Activated B cell treated with CpG ODN at 0.5 μM for 24 hours (primary cell): ENCODE results near the gene PFDN1. TPM values are rescaled to one million over a fixed set of nuclear protein-coding genes. Genes with fewer than 3 reads are reported as not detected.

Experiments
- ATAC-seq: fragments of 200-7000 bp; cut with Tn5 transposase; one replicate; pipeline ENCODE4 v1.10.0; 2021; ENCODE audit warnings: low read depth, mild to moderate bottlenecking, moderate library complexity
- CTCF ChIA-PET: fragments of 350-600 bp; sonication (Branson Sonifier 250); formaldehyde crosslinking; loops from one replicate; lab custom pipeline; 2021; ENCODE audit warnings: antibody characterized with exemption; lab: Charles Lee
- POLR2A ChIA-PET: fragments of 350-600 bp; sonication (Branson Sonifier 250); formaldehyde crosslinking; loops from one replicate; lab custom pipeline; 2021; ENCODE audit warnings: antibody characterized with exemption; lab: Charles Lee
- DNase-seq: peaks from one replicate; pipeline ENCODE4 v3.0.0; 2022
- H3K27ac Mint-ChIP-seq: one replicate; pipeline ENCODE4 v1.8.0; 2020; ENCODE audit warnings: mixed read lengths
- H3K27me3 Mint-ChIP-seq: one replicate; pipeline ENCODE4 v1.8.0; 2021; ENCODE audit warnings: mixed read lengths
- H3K36me3 Mint-ChIP-seq: one replicate; pipeline ENCODE4 v1.8.0; 2021; ENCODE audit warnings: low read depth, mixed read lengths
- H3K4me1 Mint-ChIP-seq: one replicate; pipeline ENCODE4 v1.8.0; 2021; ENCODE audit warnings: mixed read lengths
- H3K4me3 Mint-ChIP-seq: one replicate; pipeline ENCODE4 v1.8.0; 2020; ENCODE audit warnings: mild to moderate bottlenecking, mixed read lengths
- H3K9me3 Mint-ChIP-seq: one replicate; pipeline ENCODE4 v1.8.0; 2020; ENCODE audit warnings: mixed read lengths
- CTCF ChIP-seq: fragments of 200-600 bp; IDR thresholded peaks from one replicate; pipeline ENCODE4 v1.8.0; 2022; ENCODE audit warnings: antibody characterized with exemption, mild to moderate bottlenecking
- intact Hi-C: fragments of 100-400 bp; cut with micrococcal nuclease; formaldehyde crosslinking; loops from one replicate; pipeline ENCODE4 v1.15.1; 2024
- total RNA-seq: library from RNA; stranded (reverse); gene quantifications from 2 replicates; pipeline ENCODE4 v1.2.3, GENCODE V29; 2022

PFDN1 gene
- total RNA-seq, 1 donor from 2014 or later = 38.2 TPM

- DNase-seq (no peak), ATAC-seq (no peak)
- Mint-ChIP-seq H3K9me3 (no peaks in the 10 kb centered on the region), H3K27me3 (no peaks in the 10 kb centered on the region), H3K4me1 (peaks cover 20% of the 10 kb centered on the region), H3K4me3 (no peak overlapping the region), H3K36me3 (peaks cover 5% of the 10 kb centered on the region), H3K27ac (no peak overlapping the region)
- no peak for TF ChIP-seq CTCF
- ChIA-PET POLR2A (no interaction called here), CTCF (no interaction called here)
- intact Hi-C loops = no loop called here
Measured at GRCh38 chr5:140287801-140288521, 14.9 kb downstream of the PFDN1 start.

- Mint-ChIP-seq H3K4me1 (peaks cover 27% of the 10 kb centered on the region), H3K27me3 (no peaks in the 10 kb centered on the region), H3K27ac (no peak overlapping the region), H3K36me3 (peaks cover 5% of the 10 kb centered on the region), H3K4me3 (no peak overlapping the region), H3K9me3 (no peaks in the 10 kb centered on the region)
- ATAC-seq (no peak), DNase-seq (no peak)
- intact Hi-C loops = no loop called here
- ChIA-PET CTCF (no interaction called here), POLR2A (interaction anchor here (0.6 kb wide), 1 partner anchor 507 kb away, joined by 6 read pairs; no protein-coding TSS in a partner anchor)
- no peak for TF ChIP-seq CTCF
Measured at GRCh38 chr5:140286424-140286823, 16.5 kb downstream of the PFDN1 start.

DNA sequence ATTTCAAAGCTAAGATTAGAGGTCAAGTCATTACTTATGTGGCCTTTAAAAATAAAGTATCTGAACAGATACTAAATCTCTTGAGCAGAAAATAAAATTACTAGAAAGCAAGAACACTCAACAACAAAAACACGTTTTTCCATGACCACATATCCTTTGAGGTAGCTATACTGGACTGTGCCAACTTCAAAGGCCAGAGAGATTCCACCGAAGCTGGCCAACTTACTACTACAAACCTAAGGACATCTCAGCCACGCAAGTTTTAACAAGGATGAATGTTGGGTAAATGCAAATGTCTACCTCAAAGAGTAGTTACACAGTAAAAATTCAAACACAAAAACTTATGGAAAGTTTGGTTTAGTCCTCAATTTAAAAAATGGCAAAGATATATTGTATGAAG lies 18.9 kb downstream of the PFDN1 start:
- intact Hi-C loops = loop anchor here (1.0 to 5.0 kb wide), 2 partner anchors 19 to 37 kb away; partner anchors contain the start of gene PFDN1
- Mint-ChIP-seq H3K27ac (peak overlapping the region; percentile 85), H3K4me3 (peak overlapping the region; percentile 79), H3K27me3 (no peaks in the 10 kb centered on the region), H3K36me3 (peaks cover 10% of the 10 kb centered on the region), H3K4me1 (peaks cover 27% of the 10 kb centered on the region), H3K9me3 (no peaks in the 10 kb centered on the region)
- ChIA-PET POLR2A (no interaction called here), CTCF (interaction anchor here (0.6 kb wide), 1 partner anchor 63 kb away, joined by 3 read pairs; the partner anchor contains the start of gene HBEGF)
- TF ChIP-seq CTCF = no peak
- ATAC-seq = no peak
- no peak for DNase-seq

DNA sequence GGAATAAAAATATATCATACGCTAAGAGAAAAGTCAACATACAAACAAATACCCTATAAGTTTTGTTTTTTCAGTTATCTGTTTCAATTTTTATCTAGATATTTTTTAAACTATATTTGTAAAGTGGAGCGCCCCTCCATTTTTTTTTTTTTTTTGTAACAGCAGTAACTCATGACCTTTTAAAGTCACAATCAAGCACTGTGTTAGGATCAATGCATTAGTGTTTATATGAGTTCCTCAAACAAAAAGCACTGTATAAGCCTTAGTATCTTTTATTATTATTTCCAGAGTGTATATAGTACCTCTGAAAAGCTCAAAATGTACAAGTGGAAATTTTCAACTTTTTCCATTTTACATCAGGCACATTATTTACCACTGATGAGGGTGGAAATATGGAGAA lies 20.6 kb downstream of the PFDN1 start:
- Mint-ChIP-seq H3K36me3 (peaks cover 17% of the 10 kb centered on the region), H3K27ac (no peak overlapping the region), H3K4me1 (peaks cover 27% of the 10 kb centered on the region), H3K27me3 (no peaks in the 10 kb centered on the region), H3K9me3 (peaks cover 2% of the 10 kb centered on the region), H3K4me3 (no peak overlapping the region)
- TF ChIP-seq CTCF = no peak
- ATAC-seq = no peak
- intact Hi-C loops = loop anchor here (5.0 kb wide), 1 partner anchor 35 kb away; no protein-coding TSS in a partner anchor
- no peak for DNase-seq
- POLR2A ChIA-PET = interaction anchor here (0.7 kb wide), 1 partner anchor 365 kb away, joined by 3 read pairs; the partner anchor contains the start of genes IK and NDUFA2
- CTCF ChIA-PET = interaction anchor here (0.7 kb wide), 1 partner anchor 250 kb away, joined by 3 read pairs; no protein-coding TSS in a partner anchor

DNA sequence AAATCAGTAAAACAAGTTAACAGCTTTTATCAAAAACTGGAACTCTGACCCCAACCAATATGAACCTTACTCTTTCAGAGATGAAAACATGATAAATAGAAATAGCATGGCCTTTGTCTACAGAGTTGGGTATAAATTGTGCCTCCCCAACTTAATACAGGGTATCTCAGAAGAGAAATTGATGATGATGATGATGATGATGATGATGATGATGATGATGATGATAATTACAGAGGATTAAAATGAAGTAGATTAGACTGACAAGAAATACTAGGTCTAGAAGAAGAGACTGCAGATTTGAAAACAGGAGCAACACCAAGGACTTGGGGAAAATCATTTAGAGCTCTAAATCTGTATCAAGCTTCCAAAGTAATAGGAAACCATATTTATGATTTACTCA lies 27.1 kb downstream of the PFDN1 start:
- ChIA-PET CTCF (no interaction called here), POLR2A (no interaction called here)
- TF ChIP-seq CTCF = no peak
- peaks cover 32% of the 10 kb centered on the region for H3K36me3 Mint-ChIP-seq
- no peaks in the 10 kb centered on the region for H3K4me1 Mint-ChIP-seq
- ATAC-seq = no peak
- no peak overlapping the region for H3K27ac Mint-ChIP-seq
- DNase-seq = no peak
- intact Hi-C loops = no loop called here
- no peaks in the 10 kb centered on the region for H3K27me3 Mint-ChIP-seq
- peaks cover 2% of the 10 kb centered on the region for H3K9me3 Mint-ChIP-seq
- H3K4me3 Mint-ChIP-seq = no peak overlapping the region
